ENCODE data around the gene PPP1R36.

Gene PPP1R36

GRCh38 chr14:64577211-64577610 is 27.4 kb downstream of the PPP1R36 start:
- no peaks in the 10 kb centered on the region for H3K79me2 ChIP-seq (ENCODE audit: insufficient read depth, low read length)
- no peaks in the 10 kb centered on the region for H3K36me3 ChIP-seq (ENCODE audit: low read length)
- no peaks in the 10 kb centered on the region for H3K9me3 ChIP-seq (ENCODE audit: insufficient read depth, low read length)
- no peak overlapping the region for H3K4me3 ChIP-seq (ENCODE audit: insufficient read depth, low read length, poor library complexity, severe bottlenecking)
- H3F3A ChIP-seq (ENCODE audit: insufficient read depth) = no peaks in the 10 kb centered on the region
- H3K4me2 ChIP-seq (ENCODE audit: low read depth, low read length, poor library complexity, severe bottlenecking) = no peak overlapping the region
- TF ChIP-seq EZH2phosphoT487 (conservative IDR thresholded peaks at IDR 0.05; ENCODE audit: low read length) (no peak), CTCF (IDR thresholded peaks at IDR 0.05; ENCODE audit: insufficient read depth, low read length, poor library complexity, severe bottlenecking) (no peak)
- H3K9ac ChIP-seq (ENCODE audit: low read length) = no peak overlapping the region
- no peak overlapping the region for H3K27ac ChIP-seq (ENCODE audit: low read depth, low read length)
- no peaks in the 10 kb centered on the region for H3K27me3 ChIP-seq (ENCODE audit: low read length)
- H2AFZ ChIP-seq (ENCODE audit: low read depth, low read length, severe bottlenecking) = no peak overlapping the region
- H4K20me1 ChIP-seq (ENCODE audit: low read depth, low read length) = no peaks in the 10 kb centered on the region
- H3K9me2 ChIP-seq (replicated peaks; ENCODE audit: insufficient read depth, low read length) = no peaks in the 10 kb centered on the region

GRCh38 chr14:64580467-64580866 is 30.7 kb downstream of the PPP1R36 start:
- Histone ChIP-seq H3K36me3 (ENCODE audit: low read length) (no peaks in the 10 kb centered on the region), H3F3A (ENCODE audit: insufficient read depth) (no peaks in the 10 kb centered on the region), H3K9me3 (ENCODE audit: insufficient read depth, low read length) (no peaks in the 10 kb centered on the region), H3K4me2 (ENCODE audit: low read depth, low read length, poor library complexity, severe bottlenecking) (no peak overlapping the region), H3K27ac (ENCODE audit: low read depth, low read length) (no peak overlapping the region), H3K9ac (ENCODE audit: low read length) (no peak overlapping the region), H2AFZ (ENCODE audit: low read depth, low read length, severe bottlenecking) (no peak overlapping the region), H3K9me2 (replicated peaks; ENCODE audit: insufficient read depth, low read length) (no peaks in the 10 kb centered on the region), H3K4me3 (ENCODE audit: insufficient read depth, low read length, poor library complexity, severe bottlenecking) (no peak overlapping the region), H3K27me3 (ENCODE audit: low read length) (no peaks in the 10 kb centered on the region), H4K20me1 (ENCODE audit: low read depth, low read length) (no peaks in the 10 kb centered on the region), H3K79me2 (ENCODE audit: insufficient read depth, low read length) (no peaks in the 10 kb centered on the region)
- TF ChIP-seq EZH2phosphoT487 (conservative IDR thresholded peaks at IDR 0.05; ENCODE audit: low read length) = no peak
- no peak for TF ChIP-seq CTCF (IDR thresholded peaks at IDR 0.05; ENCODE audit: insufficient read depth, low read length, poor library complexity, severe bottlenecking)

- H3K4me2 ChIP-seq (ENCODE audit: low read depth, low read length, poor library complexity, severe bottlenecking) = no peak overlapping the region
- H3K9me2 ChIP-seq (replicated peaks; ENCODE audit: insufficient read depth, low read length) = no peaks in the 10 kb centered on the region
- no peaks in the 10 kb centered on the region for H3K79me2 ChIP-seq (ENCODE audit: insufficient read depth, low read length)
- TF ChIP-seq EZH2phosphoT487 (conservative IDR thresholded peaks at IDR 0.05; ENCODE audit: low read length) (no peak), CTCF (IDR thresholded peaks at IDR 0.05; ENCODE audit: insufficient read depth, low read length, poor library complexity, severe bottlenecking) (no peak)
- H3K27ac ChIP-seq (ENCODE audit: low read depth, low read length) = no peak overlapping the region
- no peak overlapping the region for H3K4me3 ChIP-seq (ENCODE audit: insufficient read depth, low read length, poor library complexity, severe bottlenecking)
- no peaks in the 10 kb centered on the region for H3K27me3 ChIP-seq (ENCODE audit: low read length)
- no peak overlapping the region for H2AFZ ChIP-seq (ENCODE audit: low read depth, low read length, severe bottlenecking)
- no peaks in the 10 kb centered on the region for H4K20me1 ChIP-seq (ENCODE audit: low read depth, low read length)
- H3K9me3 ChIP-seq (ENCODE audit: insufficient read depth, low read length) = no peaks in the 10 kb centered on the region
- no peaks in the 10 kb centered on the region for H3K36me3 ChIP-seq (ENCODE audit: low read length)
- H3F3A ChIP-seq (ENCODE audit: insufficient read depth) = no peaks in the 10 kb centered on the region
- H3K9ac ChIP-seq (ENCODE audit: low read length) = no peak overlapping the region
Observed at GRCh38 chr14:64581363-64581762, 31.6 kb downstream of the PPP1R36 start.
